ENCODE results near the gene CRKL. TPM values are rescaled to one million over a fixed set of nuclear protein-coding genes. Genes with fewer than 3 reads are reported as not detected.
A peak's percentile ranks its signal among the peaks of the same experiment; 100 is the strongest.
"Not testable (repeated sequence)": the region's sequence is repeated elsewhere in the genome, so short reads cannot be mapped to it uniquely, and the experiment has no call there.

CRKL gene
- total RNA-seq, 1 donor from 2014 or later = 49.2 TPM

- peaks cover 24% of the 10 kb centered on the region for H3K4me1 Mint-ChIP-seq (ENCODE audit: low read depth)
- no peaks in the 10 kb centered on the region for H3K27me3 Mint-ChIP-seq (ENCODE audit: low read depth)
- H3K4me3 Mint-ChIP-seq (ENCODE audit: unreplicated experiment) = no peak overlapping the region
- DNase-seq (ENCODE audit: low spot score) = no peak
- TF ChIP-seq CTCF (IDR thresholded peaks at IDR 0.05) = no peak
- H3K9me3 Mint-ChIP-seq (ENCODE audit: low read depth) = no peaks in the 10 kb centered on the region
- H3K27ac Mint-ChIP-seq (ENCODE audit: unreplicated experiment) = no peak overlapping the region
- H3K36me3 Mint-ChIP-seq (ENCODE audit: low read depth) = peaks cover 9% of the 10 kb centered on the region
Measured at GRCh38 chr22:20933910-20934309, 16.7 kb downstream of the CRKL start.

DNA sequence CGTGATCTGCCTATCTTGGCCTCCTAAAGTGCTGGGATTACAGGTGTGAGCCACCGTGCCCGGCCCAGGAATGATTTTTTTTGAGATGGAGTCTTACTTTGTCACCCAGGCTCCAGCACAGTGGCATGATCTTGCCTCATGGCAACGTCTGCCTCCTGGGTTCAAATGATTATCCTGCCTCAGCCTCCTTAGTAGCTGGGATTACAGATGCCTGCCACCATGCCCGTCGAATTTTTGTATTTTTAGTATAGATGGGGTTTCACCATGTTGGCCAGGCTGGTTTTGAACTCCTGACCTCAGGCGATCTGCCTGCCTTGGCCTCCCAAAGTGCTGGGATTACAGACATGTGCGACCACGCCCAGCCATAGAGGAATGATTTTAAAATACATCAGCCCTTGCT lies 17.8 kb downstream of the CRKL start:
- H3K27ac Mint-ChIP-seq (ENCODE audit: unreplicated experiment); H3K9me3 Mint-ChIP-seq (ENCODE audit: low read depth); H3K4me3 Mint-ChIP-seq (ENCODE audit: unreplicated experiment); DNase-seq (ENCODE audit: low spot score); H3K27me3 Mint-ChIP-seq (ENCODE audit: low read depth); H3K36me3 Mint-ChIP-seq (ENCODE audit: low read depth): not testable (repeated sequence)
- peaks cover 25% of the 10 kb centered on the region for H3K4me1 Mint-ChIP-seq (ENCODE audit: low read depth)

GRCh38 chr22:20935780-20936539 lies 18.8 kb downstream of the CRKL start:
- H3K27ac Mint-ChIP-seq (ENCODE audit: unreplicated experiment); H3K4me3 Mint-ChIP-seq (ENCODE audit: unreplicated experiment); H3K9me3 Mint-ChIP-seq (ENCODE audit: low read depth); H3K27me3 Mint-ChIP-seq (ENCODE audit: low read depth); H3K36me3 Mint-ChIP-seq (ENCODE audit: low read depth): not testable (repeated sequence)
- peak; percentile 4 for DNase-seq (ENCODE audit: low spot score)
- H3K4me1 Mint-ChIP-seq (ENCODE audit: low read depth) = peaks cover 35% of the 10 kb centered on the region

- DNase-seq (ENCODE audit: low spot score) = peak; percentile 14
- Mint-ChIP-seq H3K4me1 (ENCODE audit: low read depth) (peaks cover 39% of the 10 kb centered on the region), H3K9me3 (ENCODE audit: low read depth) (no peaks in the 10 kb centered on the region), H3K27me3 (ENCODE audit: low read depth) (no peaks in the 10 kb centered on the region), H3K36me3 (ENCODE audit: low read depth) (peaks cover 9% of the 10 kb centered on the region), H3K27ac (ENCODE audit: unreplicated experiment) (peak overlapping the region; percentile 27), H3K4me3 (ENCODE audit: unreplicated experiment) (no peak overlapping the region)
- no peak for TF ChIP-seq CTCF (IDR thresholded peaks at IDR 0.05)
Measured at GRCh38 chr22:20937031-20937793, 20.0 kb downstream of the CRKL start.

DNA sequence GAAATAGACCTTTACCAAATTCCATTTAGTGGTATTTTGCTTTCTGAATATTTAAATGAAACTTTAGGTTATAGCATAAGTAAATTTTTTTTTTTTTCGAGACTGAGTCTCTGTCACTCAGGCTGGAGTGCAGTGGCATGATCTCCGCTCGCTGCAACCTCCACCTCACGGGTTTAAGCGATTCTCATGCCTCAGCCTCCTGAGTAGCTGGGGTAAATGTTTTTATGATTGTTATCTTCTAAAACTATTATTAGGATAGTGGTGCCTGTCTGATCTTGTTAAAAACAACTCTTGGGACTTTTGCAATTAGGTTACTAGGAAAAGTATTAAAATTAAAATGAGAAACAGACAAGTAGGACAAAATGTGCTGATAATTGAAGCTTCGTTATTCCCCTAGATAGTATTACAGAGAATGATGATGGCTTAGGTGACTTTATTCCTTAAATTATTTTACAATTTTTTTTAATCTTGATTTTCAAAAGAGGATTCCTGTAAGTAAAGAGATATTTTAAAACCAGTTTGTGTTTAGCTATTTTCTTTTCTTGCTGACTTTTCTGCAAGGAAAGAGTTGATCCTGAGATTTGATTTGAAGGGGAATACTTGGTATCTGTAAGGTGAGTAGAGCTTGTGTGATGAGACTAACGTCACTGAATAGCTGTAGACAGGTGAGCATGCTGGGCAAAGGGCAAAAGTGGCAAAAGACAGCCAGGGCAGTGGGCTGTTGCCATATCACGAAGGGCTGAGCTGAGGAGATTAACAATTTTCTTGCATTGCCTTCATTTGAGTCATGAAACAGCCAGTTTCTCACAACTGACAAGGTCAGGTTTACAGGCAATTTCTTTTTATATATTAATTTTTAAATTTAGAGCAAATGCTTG lies 20.8 kb downstream of the CRKL start:
- H3K27me3 Mint-ChIP-seq (ENCODE audit: low read depth) = no peaks in the 10 kb centered on the region
- H3K4me3 Mint-ChIP-seq (ENCODE audit: unreplicated experiment) = no peak overlapping the region
- H3K27ac Mint-ChIP-seq (ENCODE audit: unreplicated experiment) = peak overlapping the region; percentile 27
- TF ChIP-seq CTCF (IDR thresholded peaks at IDR 0.05) = no peak
- H3K9me3 Mint-ChIP-seq (ENCODE audit: low read depth) = no peaks in the 10 kb centered on the region
- DNase-seq (ENCODE audit: low spot score) = peak; percentile 5
- peaks cover 9% of the 10 kb centered on the region for H3K36me3 Mint-ChIP-seq (ENCODE audit: low read depth)
- peaks cover 45% of the 10 kb centered on the region for H3K4me1 Mint-ChIP-seq (ENCODE audit: low read depth)

DNA sequence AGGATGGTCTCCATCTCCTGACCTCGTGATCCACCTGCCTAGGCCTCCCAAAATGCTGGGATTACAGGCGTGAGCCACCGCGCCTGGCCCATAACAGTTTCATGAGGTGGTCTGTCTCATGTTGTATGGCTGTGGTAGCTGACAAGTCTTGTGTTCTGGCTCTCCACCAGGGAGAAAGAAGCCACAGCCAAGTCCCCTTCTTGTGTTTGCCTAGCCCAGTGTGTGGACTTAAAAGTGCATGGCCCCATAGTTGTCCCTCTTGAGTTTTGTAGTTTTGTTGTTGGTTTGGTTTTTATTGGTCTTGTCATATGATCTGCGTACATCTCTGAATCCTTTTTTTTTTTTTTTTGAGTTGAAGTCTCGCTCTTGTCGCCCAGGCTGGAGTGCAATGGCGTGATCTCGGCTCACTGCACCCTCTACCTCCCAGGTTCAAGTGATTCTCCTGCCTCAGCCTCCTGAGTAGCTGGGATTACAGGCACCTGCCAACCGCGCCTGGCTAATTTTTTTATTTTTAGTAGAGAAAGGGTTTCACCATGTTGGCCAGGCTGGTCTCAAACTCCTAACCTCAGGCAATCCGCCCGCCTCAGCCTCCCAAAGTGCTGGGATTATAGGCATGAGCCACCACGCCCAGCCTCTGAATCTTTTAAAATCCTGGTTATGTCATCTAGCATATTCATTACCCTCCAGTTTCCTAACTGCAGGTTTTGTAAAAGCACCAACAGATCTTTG lies 22.4 kb downstream of the CRKL start:
- H3K27ac Mint-ChIP-seq (ENCODE audit: unreplicated experiment); H3K4me3 Mint-ChIP-seq (ENCODE audit: unreplicated experiment); H3K36me3 Mint-ChIP-seq (ENCODE audit: low read depth); H3K27me3 Mint-ChIP-seq (ENCODE audit: low read depth); H3K9me3 Mint-ChIP-seq (ENCODE audit: low read depth): not testable (repeated sequence)
- H3K4me1 Mint-ChIP-seq (ENCODE audit: low read depth) = peaks cover 50% of the 10 kb centered on the region
- peak; percentile 22 for DNase-seq (ENCODE audit: low spot score)

All from chondrocyte (in vitro differentiated cells).